H1 (cell line): ENCODE measurements around the gene TMEM178B. TPM values are rescaled to one million over a fixed set of nuclear protein-coding genes. Genes with fewer than 3 reads are reported as not detected.

Experiments used
- CTCF ChIA-PET: fragments of 300-600 bp; sonication (Branson Sonifier 250); formaldehyde crosslinking; loops from one replicate; lab custom pipeline; 2021; ENCODE audit not compliant: partially characterized antibody; lab: Charles Lee
- POLR2A ChIA-PET: fragments of 300-600 bp; sonication (Branson Sonifier 250); formaldehyde crosslinking; loops from one replicate; lab custom pipeline; 2021; ENCODE audit warnings: inconsistent platforms; ENCODE audit not compliant: partially characterized antibody; lab: Charles Lee
- DNase-seq, 2 experiments: peaks; one replicate each; pipeline versions ENCODE4 v3.0.0 to v3.0.0-alpha.2; 2010 to 2022; ENCODE audit warnings: low spot score in 2 of 2, low read depth in 1 of 2, mixed read lengths in 1 of 2
- FAIRE-seq: peaks from 2 replicates; lab custom pipeline; 2011; peaks lifted over from hg19 to GRCh38; lab: Jason Lieb, UNC
- H2AFZ ChIP-seq: 2 replicates; pipeline ENCODE4 v1.8.1; 2012; ENCODE audit warnings: low read length, inconsistent platforms
- H2AK5ac ChIP-seq: 2 replicates; pipeline ENCODE4 v1.6.1; 2013; ENCODE audit warnings: low read depth, low read length
- H2BK120ac ChIP-seq: replicated peaks from 2 replicates; pipeline ENCODE3; 2013; ENCODE audit warnings: low read depth, low read length, inconsistent platforms
- H2BK12ac ChIP-seq: 2 replicates; pipeline ENCODE4 v1.6.1; 2013; ENCODE audit warnings: low read depth, low read length
- H2BK15ac ChIP-seq: 2 replicates; pipeline ENCODE4 v1.6.1; 2013; ENCODE audit warnings: low read length
- H2BK20ac ChIP-seq: 2 replicates; pipeline ENCODE4 v1.6.1; 2013; ENCODE audit warnings: low read length
- H2BK5ac ChIP-seq: 2 replicates; pipeline ENCODE4 v1.6.1; 2013; ENCODE audit warnings: low read depth, low read length
- H3K14ac ChIP-seq: 2 replicates; pipeline ENCODE4 v1.6.1; 2013; ENCODE audit warnings: inconsistent platforms; ENCODE audit not compliant: insufficient read length
- H3K18ac ChIP-seq: 2 replicates; pipeline ENCODE4 v1.6.1; 2013; ENCODE audit warnings: low read length; ENCODE audit errors: extremely low read depth
- H3K23ac ChIP-seq: 2 replicates; pipeline ENCODE4 v1.6.1; 2013; ENCODE audit warnings: inconsistent platforms; ENCODE audit not compliant: insufficient read length
- H3K23me2 ChIP-seq: 2 replicates; pipeline ENCODE4 v1.6.1; 2013; ENCODE audit warnings: low read depth, low read length
- H3K27ac ChIP-seq: 2 replicates; pipeline ENCODE4 v1.6.1; 2011; ENCODE audit warnings: low read depth, low read length, inconsistent platforms
- H3K27me3 ChIP-seq, 4 experiments: replicated peaks in 1 of 4; 1 replicate in 1 of 4; 2 replicates in 3 of 4; pipeline versions ENCODE4 v1.6.1 to v1.8.1; 2011 to 2013; ENCODE audit warnings: low read length in 3 of 4, mild to moderate bottlenecking in 3 of 4, inconsistent platforms in 2 of 4, mixed read lengths in 2 of 4, moderate library complexity in 1 of 4; ENCODE audit not compliant: control insufficient read depth in 3 of 4, insufficient read depth in 3 of 4; ENCODE audit errors: extremely low read depth in 1 of 4
- H3K36me3 ChIP-seq, 4 experiments: 2 replicates each; pipeline versions ENCODE4 v1.6.1 to v1.8.1; 2011 to 2013; ENCODE audit warnings: mild to moderate bottlenecking in 4 of 4, low read length in 3 of 4, moderate library complexity in 2 of 4, control low read depth in 1 of 4, inconsistent platforms in 1 of 4; ENCODE audit not compliant: insufficient read depth in 4 of 4, control insufficient read depth in 2 of 4
- H3K4ac ChIP-seq: replicated peaks from 2 replicates; pipeline ENCODE3; 2013; ENCODE audit warnings: low read length, low read depth, mixed read lengths, inconsistent platforms; ENCODE audit not compliant: insufficient read length
- H3K4me1 ChIP-seq, 4 experiments: replicated peaks in 1 of 4; 1 replicate in 1 of 4; 2 replicates in 3 of 4; pipeline versions ENCODE4 v1.6.1 to v1.8.1; 2011 to 2013; ENCODE audit warnings: low read length in 3 of 4, inconsistent platforms in 2 of 4, mixed read lengths in 1 of 4; ENCODE audit not compliant: insufficient read depth in 4 of 4, control insufficient read depth in 3 of 4
- H3K4me2 ChIP-seq, 2 experiments: 2 replicates each; pipeline versions ENCODE4 v1.6.1 to v1.8.1; 2011 to 2013; ENCODE audit warnings: low read depth in 2 of 2, low read length in 2 of 2, control low read depth in 1 of 2, inconsistent platforms in 1 of 2, mild to moderate bottlenecking in 1 of 2; ENCODE audit not compliant: insufficient read depth in 1 of 2
- H3K4me3 ChIP-seq, 4 experiments: fragments of 200-600, 300-600 bp in 1 of 4; sonication (generic), shearing (Covaris generic), sonication (Bioruptor Twin) in 1 of 4; 2 replicates each; pipeline versions ENCODE4 v1.5.1 to v1.8.1; 2011 to 2016; ENCODE audit warnings: low read length in 4 of 4, low read depth in 3 of 4, control low read depth in 2 of 4, inconsistent platforms in 2 of 4, mild to moderate bottlenecking in 2 of 4, mixed read lengths in 1 of 4, moderate library complexity in 1 of 4; ENCODE audit not compliant: insufficient read depth in 2 of 4; ENCODE audit errors: extremely low read depth in 1 of 4
- H3K56ac ChIP-seq: replicated peaks from 2 replicates; pipeline ENCODE3; 2013; ENCODE audit warnings: low read depth, mild to moderate bottlenecking, mixed read lengths, low read length, inconsistent platforms; ENCODE audit not compliant: insufficient read length
- H3K79me1 ChIP-seq: 2 replicates; pipeline ENCODE4 v1.6.1; 2013; ENCODE audit warnings: low read depth, low read length, control low read depth
- H3K79me2 ChIP-seq, 2 experiments: 2 replicates each; pipeline versions ENCODE4 v1.6.1 to v1.8.1; 2012 to 2013; ENCODE audit warnings: low read length in 2 of 2, mild to moderate bottlenecking in 2 of 2, inconsistent platforms in 1 of 2; ENCODE audit not compliant: insufficient read depth in 2 of 2, control insufficient read depth in 1 of 2
- H3K9ac ChIP-seq, 4 experiments: replicated peaks in 1 of 4; 1 replicate in 1 of 4; 2 replicates in 3 of 4; pipeline versions ENCODE4 v1.6.1 to v1.8.1; 2011 to 2013; ENCODE audit warnings: low read depth in 3 of 4, low read length in 3 of 4, control low read depth in 2 of 4, mild to moderate bottlenecking in 2 of 4, moderate library complexity in 2 of 4, inconsistent platforms in 1 of 4; ENCODE audit errors: extremely low read depth in 1 of 4
- H3K9me3 ChIP-seq, 2 experiments: 2 replicates each; pipeline versions ENCODE4 v1.6.1 to v1.8.1; 2012 to 2013; ENCODE audit warnings: mild to moderate bottlenecking in 2 of 2, moderate library complexity in 2 of 2, control low read depth in 1 of 2, inconsistent platforms in 1 of 2, low read depth in 1 of 2, low read length in 1 of 2, mixed read lengths in 1 of 2; ENCODE audit not compliant: insufficient read depth in 2 of 2
- H4K20me1 ChIP-seq, 2 experiments: replicated peaks in 1 of 2; 2 replicates each; pipeline versions ENCODE3 to v1.8.1; 2011 to 2013; ENCODE audit warnings: inconsistent platforms in 2 of 2, low read length in 2 of 2, mild to moderate bottlenecking in 1 of 2; ENCODE audit not compliant: insufficient read depth in 2 of 2, control insufficient read depth in 1 of 2
- H4K5ac ChIP-seq: 2 replicates; pipeline ENCODE4 v1.6.1; 2013; ENCODE audit warnings: low read length, low read depth, mixed read lengths, inconsistent platforms; ENCODE audit not compliant: insufficient read length
- H4K8ac ChIP-seq: 2 replicates; pipeline ENCODE4 v1.8.0; 2013; ENCODE audit warnings: mild to moderate bottlenecking, moderate library complexity, low read length, inconsistent platforms; ENCODE audit not compliant: insufficient read depth; ENCODE audit errors: extremely low read depth
- H4K91ac ChIP-seq: replicated peaks from 2 replicates; pipeline ENCODE3; 2013; ENCODE audit warnings: low read length, mixed read lengths, inconsistent platforms; ENCODE audit not compliant: insufficient read length
- BACH1 ChIP-seq: IDR thresholded peaks from 2 replicates; pipeline ENCODE4 v1.6.1; 2012; ENCODE audit warnings: low read length, improper control_type of control experiment
- whole genome bisulfite sequencing, 2 experiments: shearing (Covaris generic) in 1 of 2; methylation state at CpG; one replicate each; pipeline versions ENCODE4 v1.1.6 to v1.1.7; 2013 to 2015; ENCODE audit warnings: low lambda C conversion rate in 2 of 2, mixed read lengths in 2 of 2, inconsistent platforms in 1 of 2, low coverage in 1 of 2, missing lambda C conversion rate in 1 of 2; ENCODE audit not compliant: insufficient replicate concordance in 2 of 2, insufficient coverage in 1 of 2, insufficient read length in 1 of 2; ENCODE audit errors: extremely low coverage in 1 of 2, missing lambda C conversion rate in 1 of 2; 5-methylcytosine and 5-hydroxymethylcytosine counted together
- polyA plus RNA-seq, 7 experiments: library from polyadenylated mRNA; depleted of rRNA in 3 of 7; stranded (reverse) in 5 of 7; unstranded in 2 of 7; fragments of >200 nt in 5 of 7; fragments of 200-250 nt in 2 of 7; gene quantifications; 1 replicate in 5 of 7; 2 replicates in 1 of 7; 4 replicates in 1 of 7; pipeline versions ENCODE4 v1.2.1 to v1.2.3, GENCODE V29; 2011 to 2013; ENCODE audit warnings: missing spikeins in 2 of 7, mixed read lengths in 2 of 7
- total RNA-seq: library from RNA; stranded (reverse); fragmentation: NEBNext Ultra II Directional; extraction: Animal tissue kit (Norgen Biotek cat#: 25700); gene quantifications from 2 replicates; pipeline ENCODE4 v1.2.1, GENCODE V29; 2021

TMEM178B gene
- total and polyA plus RNA-seq, 2 of the 8 experiments (the other 6 are each of a cell fraction or from before 2014, with no cell fraction given), result 5.3 to 18.1 TPM

DNA sequence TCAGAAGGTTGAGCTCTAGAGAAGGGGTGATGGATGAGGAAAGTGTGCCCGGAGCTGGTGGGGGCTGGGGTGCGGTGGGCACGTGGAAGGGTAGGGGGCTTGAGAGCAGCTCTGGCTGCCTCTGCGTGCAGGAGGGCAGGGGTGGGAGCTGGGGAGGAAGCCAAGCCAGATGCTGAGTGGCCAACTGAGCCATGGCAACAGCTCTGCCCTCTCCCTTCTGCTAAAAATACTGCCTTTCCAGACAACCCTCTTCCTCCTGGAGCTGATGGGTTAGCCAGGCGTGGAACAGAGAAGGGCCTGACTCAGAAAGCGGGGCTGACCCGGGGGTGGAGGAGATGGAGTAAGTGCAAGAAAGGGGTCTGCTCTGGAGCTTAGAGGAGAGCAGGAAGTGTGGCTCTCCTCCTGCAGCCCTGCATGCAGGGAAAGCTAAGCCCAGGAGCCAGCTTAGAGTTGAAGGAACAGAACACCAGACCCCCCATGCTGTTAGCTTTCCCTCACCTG is 362.8 kb downstream of the TMEM178B start:
- Histone ChIP-seq H2BK15ac (0 out of 2 replicates have a peak overlapping the region, but pooled peaks have one; percentile 22), H2BK5ac (peak overlapping the region; percentile 28; the same call in 1 of the 2 replicates), H3K9ac (no peak overlapping the region), H3K9me3 (no peaks in the 10 kb centered on the region), H3K56ac (no peak overlapping the region), H3K18ac (no peak overlapping the region), H2AFZ (no peak overlapping the region), H3K4ac (no peak overlapping the region), H3K14ac (no peak overlapping the region), H2AK5ac (peak overlapping the region; percentile 53; the same call in 1 of the 2 replicates), H3K27ac (no peak overlapping the region), H2BK20ac (no peak overlapping the region)
- WGBS, 2 experiments, result 90% methylated on average over 6 of the region's 7 CpGs; no CpG with 5 or more reads in 1 of the 2 experiments
- POLR2A ChIA-PET, result interaction anchor here (1.3 kb wide), 1 partner anchor 10 kb away, joined by 4 read pairs; no protein-coding TSS in a partner anchor
- no peak for DNase-seq
- no peak for TF ChIP-seq BACH1
- TF ChIP-seq, all 59 proteins: peak for 0
- H3K4me3 ChIP-seq, result no peak overlapping the region
- H3K23me2 ChIP-seq, result no peaks in the 10 kb centered on the region
- peak overlapping the region; percentile 47 for H4K91ac ChIP-seq
- H3K27me3 ChIP-seq, result no peaks in the 10 kb centered on the region
- no peak overlapping the region for H4K5ac ChIP-seq
- no peaks in the 10 kb centered on the region for H3K36me3 ChIP-seq
- peak overlapping the region; percentile 83; the same call in 1 of the 2 replicates for H2BK12ac ChIP-seq
- no peak overlapping the region for H3K23ac ChIP-seq
- H4K8ac ChIP-seq, result no peak overlapping the region
- H3K79me1 ChIP-seq, result no peaks in the 10 kb centered on the region
- H3K4me1 ChIP-seq, result peaks cover 0 to 14% (median 9%) of the 10 kb centered on the region in 4 experiments; a peak in 6 of 7 replicates
- H3K4me2 ChIP-seq, result no peak overlapping the region
- no peaks in the 10 kb centered on the region for H3K79me2 ChIP-seq
- no peak for FAIRE-seq
- no peaks in the 10 kb centered on the region for H4K20me1 ChIP-seq
- CTCF ChIA-PET, result interaction anchor here (0.7 to 1.8 kb wide), 3 partner anchors 9 to 46 kb away, joined by 3 to 5 read pairs (median 3); no protein-coding TSS in a partner anchor
- H2BK120ac ChIP-seq, result no peak overlapping the region
